ENCODE measurements around the gene COG6. TPM values are rescaled to one million over a fixed set of nuclear protein-coding genes. Genes with fewer than 3 reads are reported as not detected.

Gene COG6
- total and polyA plus RNA-seq, 2 of the 8 experiments (the other 6 are each of a cell fraction or from before 2014, with no cell fraction given) = 8.8 to 22.3 TPM

DNA sequence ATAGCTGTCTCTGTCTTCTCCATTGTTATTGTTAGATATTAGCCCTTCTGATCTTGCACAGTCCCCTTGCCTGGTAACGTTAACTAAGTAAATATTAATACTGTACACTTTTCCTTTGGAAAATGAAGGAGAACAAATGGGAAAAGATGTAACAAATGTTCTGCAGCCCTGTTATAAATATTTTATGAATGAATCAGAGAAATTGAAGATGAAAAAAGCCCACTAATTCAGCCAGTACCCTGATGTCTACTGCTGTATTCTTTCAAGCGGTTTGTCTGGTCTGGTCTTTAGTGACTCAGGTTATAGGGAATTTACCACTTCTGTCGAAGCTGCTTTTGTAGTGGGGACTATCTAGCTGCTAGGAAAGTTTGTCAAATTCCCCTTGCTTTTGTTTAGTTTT is 121.0 kb downstream of the COG6 start:
- ChIA-PET CTCF (ENCODE audit: partially characterized antibody) (interaction anchor here (0.7 to 3.5 kb wide), 5 partner anchors 20 to 1001 kb away, joined by 3 to 19 read pairs (median 4); no protein-coding TSS in a partner anchor), POLR2A (ENCODE audit: partially characterized antibody) (no interaction called here)
- Histone ChIP-seq H3K4me2 (ENCODE audit: insufficient read depth in 1 of 2, low read depth in 2 of 2, low read length in 2 of 2) (no peak overlapping the region), H4K20me1 (replicated peaks in 1 of 2; ENCODE audit: control insufficient read depth in 1 of 2, insufficient read depth in 2 of 2, low read length in 2 of 2) (no peaks in the 10 kb centered on the region), H2BK15ac (ENCODE audit: low read length) (no peak overlapping the region), H3K36me3 (ENCODE audit: control insufficient read depth in 2 of 4, insufficient read depth in 4 of 4, low read length in 3 of 4) (no peaks in the 10 kb centered on the region), H3K18ac (ENCODE audit: extremely low read depth, low read length) (no peak overlapping the region), H3K4me3 (ENCODE audit: extremely low read depth in 1 of 4, insufficient read depth in 2 of 4, low read depth in 3 of 4, low read length in 4 of 4) (no peak overlapping the region), H3K9me3 (ENCODE audit: insufficient read depth in 2 of 2, low read depth in 1 of 2, low read length in 1 of 2) (no peaks in the 10 kb centered on the region), H4K91ac (replicated peaks; ENCODE audit: insufficient read length, low read length) (no peak overlapping the region), H2BK5ac (ENCODE audit: low read depth, low read length) (no peak overlapping the region), H2BK20ac (ENCODE audit: low read length) (no peak overlapping the region), H2AK5ac (ENCODE audit: low read depth, low read length) (no peak overlapping the region), H3K23ac (ENCODE audit: insufficient read length) (no peak overlapping the region), H3K9ac (replicated peaks in 1 of 4; ENCODE audit: extremely low read depth in 1 of 4, low read depth in 3 of 4, low read length in 3 of 4) (no peak overlapping the region), H3K4ac (replicated peaks; ENCODE audit: insufficient read length, low read depth, low read length) (no peak overlapping the region), H3K79me1 (ENCODE audit: low read depth, low read length) (no peaks in the 10 kb centered on the region), H2BK12ac (ENCODE audit: low read depth, low read length) (no peak overlapping the region), H3K27ac (ENCODE audit: low read depth, low read length) (no peak overlapping the region), H3K79me2 (ENCODE audit: control insufficient read depth in 1 of 2, insufficient read depth in 2 of 2, low read length in 2 of 2) (no peaks in the 10 kb centered on the region), H4K8ac (ENCODE audit: extremely low read depth, insufficient read depth, low read length) (no peak overlapping the region), H3K23me2 (ENCODE audit: low read depth, low read length) (no peaks in the 10 kb centered on the region), H2AFZ (ENCODE audit: low read length) (no peak overlapping the region), H3K27me3 (replicated peaks in 1 of 4; ENCODE audit: control insufficient read depth in 3 of 4, extremely low read depth in 1 of 4, insufficient read depth in 3 of 4, low read length in 3 of 4) (no peaks in the 10 kb centered on the region), H2BK120ac (replicated peaks; ENCODE audit: low read depth, low read length) (no peak overlapping the region), H3K56ac (replicated peaks; ENCODE audit: insufficient read length, low read depth, low read length) (no peak overlapping the region), H4K5ac (ENCODE audit: insufficient read length, low read depth, low read length) (no peak overlapping the region), H3K4me1 (replicated peaks in 1 of 4; ENCODE audit: control insufficient read depth in 3 of 4, insufficient read depth in 4 of 4, low read length in 3 of 4) (no peaks in the 10 kb centered on the region), H3K14ac (ENCODE audit: insufficient read length) (no peak overlapping the region)
- 95% methylated on average over 3 of the region's 3 CpGs; no CpG with 5 or more reads in 1 of the 2 experiments for WGBS, 2 experiments (ENCODE audit: extremely low coverage in 1 of 2, insufficient coverage in 1 of 2, insufficient read length in 1 of 2, insufficient replicate concordance in 2 of 2, low coverage in 1 of 2, low lambda C conversion rate in 2 of 2, missing lambda C conversion rate in 1 of 2)
- DNase-seq (ENCODE audit: low read depth in 1 of 2, low spot score in 2 of 2) (no peak), FAIRE-seq (no peak)
- no peak for TF ChIP-seq BCL11A (IDR thresholded peaks at IDR 0.05; ENCODE audit: low read depth in 2 of 2, low read length in 2 of 2)
- no peak for TF ChIP-seq HDAC6 (IDR thresholded peaks at IDR 0.05; ENCODE audit: low read depth, low read length)
- no peak for TF ChIP-seq SP4 (IDR thresholded peaks at IDR 0.05; ENCODE audit: low read length)
- no peak for TF ChIP-seq GABPA (IDR thresholded peaks at IDR 0.05; ENCODE audit: borderline replicate concordance, insufficient read depth, low read length)
- TF ChIP-seq EZH2 (IDR thresholded peaks at IDR 0.05; ENCODE audit: low read depth, low read length, severe bottlenecking) = no peak
- no peak for TF ChIP-seq GTF2F1 (IDR thresholded peaks at IDR 0.05; ENCODE audit: borderline replicate concordance, low read depth, low read length)
